GM11168 (cell line): ENCODE results near the gene CCBE1.
"Not testable (repeated sequence)": the region's sequence is repeated elsewhere in the genome, so short reads cannot be mapped to it uniquely, and the experiment has no call there.

Source experiments
- in situ Hi-C: fragments of 300-500 bp; cut with MboI; formaldehyde crosslinking; loops from one replicate; pipeline ENCODE4 v1.12.0; 2022; ENCODE audit warnings: low sequenced_read_pairs; ENCODE audit not compliant: unreplicated experiment

CCBE1 gene

GRCh38 chr18:59660366-59660765, 36.9 kb downstream of the CCBE1 start:
- in situ Hi-C loops, result no loop called here

- in situ Hi-C loops, result no loop called here
These were observed 37.6 kb downstream of the CCBE1 start for GRCh38 chr18:59659508-59660170.

GRCh38 chr18:59658941-59659340, 38.3 kb downstream of the CCBE1 start:
- in situ Hi-C loops, result no loop called here

- in situ Hi-C loops, result no loop called here
These were observed 40.2 kb downstream of the CCBE1 start for GRCh38 chr18:59657012-59657411.

GRCh38 chr18:59656373-59656887, 40.8 kb downstream of the CCBE1 start:
- in situ Hi-C loops, result no loop called here

GRCh38 chr18:59655676-59656075, 41.5 kb downstream of the CCBE1 start:
- in situ Hi-C loops, result no loop called here

GRCh38 chr18:59651071-59651470, 46.2 kb downstream of the CCBE1 start:
- in situ Hi-C loops, result no loop called here

- in situ Hi-C loops, result no loop called here
These were observed 46.9 kb downstream of the CCBE1 start for GRCh38 chr18:59650266-59650820.

- in situ Hi-C loops, result no loop called here
These were observed 47.6 kb downstream of the CCBE1 start for GRCh38 chr18:59649591-59649990.

GRCh38 chr18:59648469-59648868, 48.8 kb downstream of the CCBE1 start:
- in situ Hi-C loops, result not testable (repeated sequence)

GRCh38 chr18:59646963-59647307, 50.3 kb downstream of the CCBE1 start:
- in situ Hi-C loops, result no loop called here

- in situ Hi-C loops, result no loop called here
These were observed 50.8 kb downstream of the CCBE1 start for GRCh38 chr18:59646228-59646962.

GRCh38 chr18:59643740-59644139, 53.5 kb downstream of the CCBE1 start:
- in situ Hi-C loops, result no loop called here

- in situ Hi-C loops, result no loop called here
These were observed 56.5 kb downstream of the CCBE1 start for GRCh38 chr18:59640721-59641120.

- in situ Hi-C loops, result no loop called here
These were observed 57.4 kb downstream of the CCBE1 start for GRCh38 chr18:59639821-59640220.

GRCh38 chr18:59639136-59639535, 58.1 kb downstream of the CCBE1 start:
- in situ Hi-C loops, result no loop called here

GRCh38 chr18:59633961-59634485, 63.2 kb downstream of the CCBE1 start:
- in situ Hi-C loops, result no loop called here

GRCh38 chr18:59633317-59633716, 63.9 kb downstream of the CCBE1 start:
- in situ Hi-C loops, result no loop called here

GRCh38 chr18:59631583-59632181, 65.5 kb downstream of the CCBE1 start:
- in situ Hi-C loops, result no loop called here

- in situ Hi-C loops, result no loop called here
These were observed 67.3 kb downstream of the CCBE1 start for GRCh38 chr18:59629894-59630293.

- in situ Hi-C loops, result no loop called here
These were observed 68.2 kb downstream of the CCBE1 start for GRCh38 chr18:59628995-59629394.
